Measurements from ENCODE around the gene ARHGEF1. TPM values are rescaled to one million over a fixed set of nuclear protein-coding genes. Genes with fewer than 3 reads are reported as not detected.

Gene ARHGEF1
- total RNA-seq, 2 donors from 2014 or later, result 57.1 to 65.6 TPM

DNA sequence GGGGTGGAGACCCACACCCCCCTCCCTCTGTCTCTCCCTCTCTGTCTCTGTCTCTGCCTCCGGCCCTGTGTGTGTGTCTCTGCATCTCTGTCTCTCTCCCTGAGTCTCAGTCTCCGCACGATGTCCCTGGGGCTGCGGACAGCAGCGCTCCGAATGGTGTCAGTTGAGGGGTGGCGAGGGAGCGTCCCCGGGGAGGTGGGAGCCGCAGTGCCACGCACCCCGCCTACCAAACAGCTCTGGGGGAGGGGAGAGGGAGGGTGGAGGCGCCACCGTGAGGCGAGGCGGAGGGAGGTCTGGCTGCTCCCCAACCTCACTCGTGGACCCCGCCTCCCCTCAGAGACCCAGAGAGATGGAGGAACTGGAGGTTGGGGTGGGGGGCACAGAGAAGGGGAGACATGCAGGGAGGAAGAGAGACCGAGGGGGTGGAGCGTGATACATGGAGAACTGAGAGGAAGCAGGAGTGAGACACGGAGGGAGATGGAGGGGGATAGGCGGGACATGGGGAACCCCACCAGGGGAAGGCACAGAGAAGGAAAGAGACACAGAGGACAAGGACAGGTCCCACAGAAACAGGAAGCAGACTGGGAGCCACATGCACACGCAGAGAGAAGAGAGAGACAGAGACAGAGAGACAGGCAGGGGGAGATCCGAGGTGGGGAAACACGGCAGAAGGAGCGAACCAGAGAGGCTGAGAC, 38.0 kb downstream of the ARHGEF1 start:
- peaks cover 9% of the 10 kb centered on the region for H3K27me3 ChIP-seq (replicated peaks; ENCODE audit: insufficient read depth)
- H3K9me3 ChIP-seq, result no peaks in the 10 kb centered on the region
- H3K36me3 ChIP-seq, result no peaks in the 10 kb centered on the region
- no peak for TF ChIP-seq POLR2AphosphoS5 (IDR thresholded peaks at IDR 0.05)
- TF ChIP-seq, protein P1, sequence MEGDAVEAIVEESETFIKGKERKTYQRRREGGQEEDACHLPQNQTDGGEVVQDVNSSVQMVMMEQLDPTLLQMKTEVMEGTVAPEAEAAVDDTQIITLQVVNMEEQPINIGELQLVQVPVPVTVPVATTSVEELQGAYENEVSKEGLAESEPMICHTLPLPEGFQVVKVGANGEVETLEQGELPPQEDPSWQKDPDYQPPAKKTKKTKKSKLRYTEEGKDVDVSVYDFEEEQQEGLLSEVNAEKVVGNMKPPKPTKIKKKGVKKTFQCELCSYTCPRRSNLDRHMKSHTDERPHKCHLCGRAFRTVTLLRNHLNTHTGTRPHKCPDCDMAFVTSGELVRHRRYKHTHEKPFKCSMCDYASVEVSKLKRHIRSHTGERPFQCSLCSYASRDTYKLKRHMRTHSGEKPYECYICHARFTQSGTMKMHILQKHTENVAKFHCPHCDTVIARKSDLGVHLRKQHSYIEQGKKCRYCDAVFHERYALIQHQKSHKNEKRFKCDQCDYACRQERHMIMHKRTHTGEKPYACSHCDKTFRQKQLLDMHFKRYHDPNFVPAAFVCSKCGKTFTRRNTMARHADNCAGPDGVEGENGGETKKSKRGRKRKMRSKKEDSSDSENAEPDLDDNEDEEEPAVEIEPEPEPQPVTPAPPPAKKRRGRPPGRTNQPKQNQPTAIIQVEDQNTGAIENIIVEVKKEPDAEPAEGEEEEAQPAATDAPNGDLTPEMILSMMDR (IDR thresholded peaks at IDR 0.05), result no peak
- no peak for TF ChIP-seq POLR2A (IDR thresholded peaks at IDR 0.05)
- no peak overlapping the region for H3K27ac ChIP-seq
- intact Hi-C loops (cut with DNase I), result no loop called here
- WGBS, result 13% methylated on average over 26 of the region's 26 CpGs
- H3K4me1 ChIP-seq (replicated peaks), result no peaks in the 10 kb centered on the region
- no peak for DNase-seq (ENCODE audit: low spot score)
- H3K4me3 ChIP-seq, result no peak overlapping the region

DNA sequence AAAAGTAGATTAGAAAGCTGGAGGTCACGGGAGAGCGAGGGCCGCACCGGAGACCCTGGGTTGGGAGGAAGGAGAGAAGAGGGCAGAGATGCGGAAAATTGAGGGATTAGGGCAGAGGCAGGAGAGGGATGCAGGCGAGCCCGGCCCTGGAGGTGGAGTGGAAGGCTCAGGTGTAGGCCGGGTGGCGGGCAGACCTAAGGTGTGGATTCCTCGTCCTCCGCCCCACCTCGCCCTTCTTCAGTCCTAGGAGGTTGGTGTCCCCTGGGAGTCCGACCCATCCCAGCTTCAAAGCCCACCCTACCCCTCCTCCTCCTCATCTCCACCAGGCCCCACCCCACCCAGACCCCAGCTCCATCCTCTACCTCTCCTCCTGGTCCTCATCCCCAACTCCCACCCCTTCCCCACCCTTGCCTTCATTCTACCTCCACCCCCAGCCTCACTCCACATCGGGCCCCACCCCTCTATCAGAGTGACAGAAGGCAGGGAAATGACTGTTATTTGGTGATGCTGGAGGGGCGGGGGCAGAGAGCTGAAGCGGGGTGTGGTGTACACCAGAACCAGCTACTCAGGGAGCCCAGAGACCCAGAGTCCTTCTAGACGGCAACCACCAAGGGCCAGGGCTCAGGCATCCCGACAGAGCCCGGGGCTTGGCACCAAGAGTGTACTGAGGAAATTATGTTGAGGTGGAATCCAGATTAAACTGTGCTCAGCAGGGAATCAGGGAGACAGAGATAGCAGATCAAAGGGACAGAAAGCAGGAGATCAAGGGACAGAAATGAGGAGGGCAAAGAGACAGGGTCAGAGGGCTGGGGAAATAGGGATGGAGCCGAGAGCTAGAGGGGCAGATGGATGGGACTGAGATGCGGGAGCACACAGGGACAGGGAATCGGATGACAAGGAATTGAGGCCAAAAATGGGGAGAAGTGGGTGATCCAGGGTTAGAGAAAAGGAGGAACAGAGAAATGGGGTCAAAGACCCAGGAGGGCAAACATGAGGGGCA, 38.9 kb downstream of the ARHGEF1 start:
- peaks cover 9% of the 10 kb centered on the region for H3K27me3 ChIP-seq (replicated peaks; ENCODE audit: insufficient read depth)
- no peaks in the 10 kb centered on the region for H3K9me3 ChIP-seq
- H3K4me3 ChIP-seq, result no peak overlapping the region
- TF ChIP-seq POLR2AphosphoS5 (IDR thresholded peaks at IDR 0.05), result no peak
- TF ChIP-seq POLR2A (IDR thresholded peaks at IDR 0.05), result no peak
- TF ChIP-seq, protein P1 (IDR thresholded peaks at IDR 0.05), result no peak
- 28% methylated on average over 22 of the region's 22 CpGs for WGBS
- no peaks in the 10 kb centered on the region for H3K4me1 ChIP-seq (replicated peaks)
- intact Hi-C loops (cut with DNase I), result no loop called here
- no peaks in the 10 kb centered on the region for H3K36me3 ChIP-seq
- no peak for DNase-seq (ENCODE audit: low spot score)
- no peak overlapping the region for H3K27ac ChIP-seq

DNA sequence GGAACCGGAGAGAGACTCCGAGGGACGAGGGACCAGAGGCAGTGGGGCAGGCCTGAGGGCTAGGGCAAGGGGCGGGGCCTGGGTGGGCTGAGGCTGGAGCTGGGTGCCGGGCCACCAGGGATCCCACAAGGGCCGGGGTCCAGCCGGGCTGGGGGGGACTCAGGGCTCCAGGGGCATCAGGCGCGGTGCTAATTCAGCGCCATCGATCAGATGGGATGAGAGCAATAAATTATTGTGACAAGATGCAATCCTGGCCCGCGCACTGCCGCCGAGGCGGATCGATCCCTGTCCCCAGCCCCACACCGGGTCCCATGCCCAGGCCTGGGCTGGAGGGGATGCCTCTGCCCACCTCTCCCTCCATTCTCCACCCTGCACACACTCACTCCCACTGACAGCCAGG, 39.6 kb downstream of the ARHGEF1 start:
- 14% methylated on average over 18 of the region's 18 CpGs for whole genome bisulfite sequencing
- DNase-seq (ENCODE audit: low spot score), result no peak

DNA sequence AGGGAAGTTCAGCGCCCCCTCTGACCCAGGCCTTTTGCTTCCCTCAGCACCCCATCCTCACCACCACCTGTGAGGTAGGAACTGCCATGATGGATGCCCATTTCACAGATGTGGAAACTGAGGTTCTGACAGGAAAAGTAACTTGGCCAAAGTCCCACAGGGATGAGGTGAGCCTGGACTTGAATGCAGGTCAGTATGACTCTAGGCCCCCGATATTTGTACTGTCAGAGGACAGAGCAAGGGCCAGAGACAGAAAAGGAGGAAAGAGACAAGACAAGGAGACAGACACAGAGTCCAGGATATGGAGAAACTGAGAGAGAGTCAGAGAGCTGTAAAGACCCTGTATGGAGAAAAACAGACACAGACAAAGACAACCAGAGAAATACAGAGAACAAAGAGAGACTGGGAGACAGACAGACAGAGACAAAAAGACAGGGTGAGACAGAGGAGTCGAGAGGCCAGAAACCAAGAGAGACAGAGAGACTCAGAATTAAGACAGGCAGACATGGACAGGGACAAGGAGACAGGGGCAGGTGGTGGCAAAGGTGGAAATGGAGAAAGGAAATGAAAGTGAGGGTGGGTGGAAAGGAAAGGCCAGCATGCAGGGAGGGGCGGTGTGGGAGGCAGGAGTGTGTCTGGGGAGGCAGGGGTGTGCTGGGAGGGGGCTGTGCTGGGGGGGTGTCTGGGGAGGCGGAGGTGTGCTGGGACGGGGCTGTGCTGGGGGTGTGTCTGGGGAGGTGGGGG, 40.2 kb downstream of the ARHGEF1 start:
- no peak overlapping the region for H3K4me3 ChIP-seq
- no peaks in the 10 kb centered on the region for H3K36me3 ChIP-seq
- no peak for DNase-seq (ENCODE audit: low spot score)
- H3K9me3 ChIP-seq, result no peaks in the 10 kb centered on the region
- intact Hi-C loops (cut with DNase I), result no loop called here
- H3K4me1 ChIP-seq (replicated peaks), result no peaks in the 10 kb centered on the region
- no peak for TF ChIP-seq POLR2A (IDR thresholded peaks at IDR 0.05)
- TF ChIP-seq, protein P1 (IDR thresholded peaks at IDR 0.05), result no peak
- TF ChIP-seq POLR2AphosphoS5 (IDR thresholded peaks at IDR 0.05), result no peak
- H3K27ac ChIP-seq, result no peak overlapping the region
- peaks cover 9% of the 10 kb centered on the region for H3K27me3 ChIP-seq (replicated peaks; ENCODE audit: insufficient read depth)
- WGBS, result 45% methylated on average over 3 of the region's 6 CpGs

More for the DNA sequence above, 39.6 kb downstream of the ARHGEF1 start:
- Histone ChIP-seq H3K27me3 (replicated peaks; ENCODE audit: insufficient read depth) (peaks cover 9% of the 10 kb centered on the region), H3K36me3 (no peaks in the 10 kb centered on the region), H3K27ac (no peak overlapping the region), H3K9me3 (no peaks in the 10 kb centered on the region), H3K4me1 (replicated peaks) (no peaks in the 10 kb centered on the region), H3K4me3 (no peak overlapping the region)
- TF ChIP-seq POLR2AphosphoS5 (IDR thresholded peaks at IDR 0.05), result no peak
- TF ChIP-seq, protein P1 (IDR thresholded peaks at IDR 0.05), result no peak
- no peak for TF ChIP-seq POLR2A (IDR thresholded peaks at IDR 0.05)
- intact Hi-C loops (cut with DNase I), result no loop called here

Data from prostate gland (tissue), 2 donors.